Prostate gland (tissue), 2 donors: ENCODE results near the gene DNAH14.

Experiments used
- CTCF ChIP-seq, 4 experiments: fragments of 200-600 bp in 2 of 4; fragments of 450-650 bp in 2 of 4; sonication (generic) in 2 of 4; IDR thresholded peaks; 1 replicate in 3 of 4; 2 replicates in 1 of 4; pipeline ENCODE4 v1.5.1; 2016 to 2019; ENCODE audit warnings: antibody characterized with exemption in 4 of 4, mild to moderate bottlenecking in 2 of 4, moderate library complexity in 2 of 4
- POLR2A ChIP-seq: fragments of 450-650 bp; IDR thresholded peaks from one replicate; pipeline ENCODE4 v1.6.1; 2016; ENCODE audit warnings: antibody characterized with exemption, mild to moderate bottlenecking
- POLR2AphosphoS5 ChIP-seq: sonication (generic); formaldehyde crosslinking; IDR thresholded peaks from one replicate; pipeline ENCODE4 v1.6.1; 2017; ENCODE audit warnings: antibody characterized with exemption

DNA sequence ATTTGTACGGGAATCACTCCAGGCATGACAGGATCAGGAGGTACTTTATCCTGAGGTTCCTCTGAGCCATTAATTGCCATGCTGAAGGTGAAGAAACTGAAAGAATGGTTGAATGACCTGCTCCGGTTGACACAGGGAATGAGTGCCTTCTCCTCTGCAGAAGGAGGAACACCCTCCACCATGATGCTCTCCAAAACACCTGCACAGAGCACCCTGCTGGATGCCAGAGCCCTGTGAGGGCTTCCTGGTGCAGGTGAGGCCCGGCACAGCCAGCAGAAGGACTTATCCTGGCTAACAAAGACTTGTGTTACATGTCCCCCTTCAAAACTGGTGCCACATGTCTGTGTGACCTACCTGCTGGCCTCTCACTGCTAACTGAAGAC is 512.6 kb downstream of the DNAH14 start:
- no peak for TF ChIP-seq CTCF (IDR thresholded peaks at IDR 0.05)
- TF ChIP-seq POLR2A = no peak
- no peak for TF ChIP-seq POLR2AphosphoS5
